WTC11 (cell line): ENCODE measurements around the gene B4GALT2. TPM values are rescaled to one million over a fixed set of nuclear protein-coding genes. Genes with fewer than 3 reads are reported as not detected.

ENCODE experiments used
- ATAC-seq: fragments of 200-7000 bp; cut with Tn5 transposase; 2 replicates; pipeline ENCODE4 v1.10.0; 2021; ENCODE audit warnings: mild to moderate bottlenecking, moderate library complexity
- CTCF ChIA-PET: fragments of 300-600 bp; sonication (Branson Sonifier 250); formaldehyde crosslinking; loops from one replicate; lab custom pipeline; 2021; ENCODE audit warnings: antibody characterized with exemption; lab: Charles Lee
- POLR2A ChIA-PET: fragments of 350-600 bp; sonication (Branson Sonifier 250); formaldehyde crosslinking; loops from one replicate; lab custom pipeline; 2021; ENCODE audit warnings: antibody characterized with exemption; lab: Charles Lee
- DNase-seq: peaks from one replicate; pipeline ENCODE4 v3.0.0; 2021; ENCODE audit warnings: low spot score
- H3K27ac Mint-ChIP-seq: 2 replicates; pipeline ENCODE4 v1.8.0; 2021; ENCODE audit warnings: mixed read lengths
- H3K27me3 Mint-ChIP-seq: 2 replicates; pipeline ENCODE4 v1.8.0; 2021; ENCODE audit warnings: low read depth, mild to moderate bottlenecking, moderate library complexity, mixed read lengths
- H3K36me3 Mint-ChIP-seq: 2 replicates; pipeline ENCODE4 v1.8.0; 2021; ENCODE audit warnings: mixed read lengths
- H3K4me1 Mint-ChIP-seq: 2 replicates; pipeline ENCODE4 v1.8.0; 2022; ENCODE audit warnings: mixed read lengths
- H3K4me3 Mint-ChIP-seq: 2 replicates; pipeline ENCODE4 v1.8.0; 2021; ENCODE audit warnings: mild to moderate bottlenecking, moderate library complexity, mixed read lengths
- H3K9me3 Mint-ChIP-seq: 2 replicates; pipeline ENCODE4 v1.8.0; 2021; ENCODE audit warnings: mixed read lengths
- ATF3 ChIP-seq: sonication (generic); formaldehyde crosslinking; conservative IDR thresholded peaks from 2 replicates; pipeline ENCODE4 v1.8.1; 2022; ENCODE audit warnings: mild to moderate bottlenecking, missing genetic modification reagents
- CBFB ChIP-seq: sonication (generic); formaldehyde crosslinking; IDR thresholded peaks from 2 replicates; pipeline ENCODE4 v1.8.1; 2022; ENCODE audit warnings: mild to moderate bottlenecking, low read depth, missing genetic modification reagents
- CREB1 ChIP-seq: sonication (generic); formaldehyde crosslinking; IDR thresholded peaks from 2 replicates; pipeline ENCODE4 v1.8.0; 2023; ENCODE audit warnings: mild to moderate bottlenecking, missing genetic modification reagents
- CREM ChIP-seq: sonication (generic); formaldehyde crosslinking; IDR thresholded peaks from 2 replicates; pipeline ENCODE4 v1.8.1; 2022; ENCODE audit warnings: mild to moderate bottlenecking, missing genetic modification reagents, moderate library complexity
- ELF4 ChIP-seq: sonication (generic); formaldehyde crosslinking; IDR thresholded peaks from 2 replicates; pipeline ENCODE4 v1.8.1; 2022; ENCODE audit warnings: low read depth, mild to moderate bottlenecking, moderate library complexity, missing genetic modification reagents
- FOXP1 ChIP-seq: sonication (generic); formaldehyde crosslinking; IDR thresholded peaks from 2 replicates; pipeline ENCODE4 v1.8.0; 2022; ENCODE audit warnings: missing genetic modification reagents, mild to moderate bottlenecking, moderate library complexity, borderline replicate concordance
- GRHL2 ChIP-seq: fragments of 250-450 bp; sonication (Bioruptor Pico); IDR thresholded peaks from 2 replicates; pipeline ENCODE4 v1.8.0; 2022; ENCODE audit warnings: mild to moderate bottlenecking, moderate library complexity; ENCODE audit not compliant: insufficient replicate concordance, severe bottlenecking
- JAZF1 ChIP-seq: fragments of 250-450 bp; sonication (Bioruptor Pico); IDR thresholded peaks from 2 replicates; pipeline ENCODE4 v1.9.0; 2021; ENCODE audit warnings: moderate library complexity, mild to moderate bottlenecking, inconsistent platforms
- NFATC4 ChIP-seq: fragments of 250-450 bp; sonication (Bioruptor Pico); IDR thresholded peaks from 2 replicates; pipeline ENCODE4 v1.9.0; 2021; ENCODE audit warnings: mild to moderate bottlenecking
- RORB ChIP-seq: fragments of 250-450 bp; sonication (Bioruptor Pico); IDR thresholded peaks from 2 replicates; pipeline ENCODE4 v1.9.0; 2021; ENCODE audit warnings: mild to moderate bottlenecking
- TEAD4 ChIP-seq: sonication (generic); formaldehyde crosslinking; IDR thresholded peaks from 2 replicates; pipeline ENCODE4 v1.8.0; 2022; ENCODE audit warnings: mild to moderate bottlenecking, missing genetic modification reagents
- ZNF232 ChIP-seq: sonication (generic); formaldehyde crosslinking; IDR thresholded peaks from 2 replicates; pipeline ENCODE4 v1.8.0; 2022; ENCODE audit warnings: mild to moderate bottlenecking, missing genetic modification reagents
- ZNF317 ChIP-seq: sonication (generic); formaldehyde crosslinking; IDR thresholded peaks from 2 replicates; pipeline ENCODE4 v1.8.1; 2023; ENCODE audit warnings: low read depth, mild to moderate bottlenecking, moderate library complexity, missing genetic modification reagents, borderline replicate concordance
- total RNA-seq: library from RNA; stranded (reverse); gene quantifications from 3 replicates; pipeline ENCODE4 v1.2.3, GENCODE V29; 2021
- TF ChIP-seq, protein P1 (sequence below): fragments of 250-450 bp; sonication (Bioruptor Pico); IDR thresholded peaks from 2 replicates; pipeline ENCODE4 v1.8.0; 2021; ENCODE audit warnings: mild to moderate bottlenecking
- TF ChIP-seq, protein P2 (sequence below): fragments of 250-450 bp; sonication (Bioruptor Pico); IDR thresholded peaks from 2 replicates; pipeline ENCODE4 v1.9.0; 2021; ENCODE audit warnings: mild to moderate bottlenecking, borderline replicate concordance
- TF ChIP-seq, protein P3 (sequence below): sonication (generic); formaldehyde crosslinking; IDR thresholded peaks from 2 replicates; pipeline ENCODE4 v1.8.1; 2023; ENCODE audit warnings: mild to moderate bottlenecking, missing genetic modification reagents, moderate library complexity
- TF ChIP-seq, protein P4 (sequence below): sonication (generic); formaldehyde crosslinking; IDR thresholded peaks from 2 replicates; pipeline ENCODE4 v1.8.1; 2022; ENCODE audit warnings: low read depth, missing genetic modification reagents, borderline replicate concordance

Gene B4GALT2
- total RNA-seq, 1 experiment from 2014 or later, result 66.7 TPM

- ChIA-PET CTCF (interaction anchor here (0.8 to 2.8 kb wide), 4 partner anchors 19 to 301 kb away, joined by 3 to 46 read pairs (median 12); partner anchors contain the start of gene ARTN), POLR2A (interaction anchor here (1.0 to 1.4 kb wide), 3 partner anchors 20 to 38 kb away, joined by 3 to 4 read pairs (median 4); no protein-coding TSS in a partner anchor)
- TF ChIP-seq ZNF232 (CRISPR knock-in tag), result no peak
- TF ChIP-seq RORB (CRISPR knock-in tag), result no peak
- TF ChIP-seq, protein P1, sequence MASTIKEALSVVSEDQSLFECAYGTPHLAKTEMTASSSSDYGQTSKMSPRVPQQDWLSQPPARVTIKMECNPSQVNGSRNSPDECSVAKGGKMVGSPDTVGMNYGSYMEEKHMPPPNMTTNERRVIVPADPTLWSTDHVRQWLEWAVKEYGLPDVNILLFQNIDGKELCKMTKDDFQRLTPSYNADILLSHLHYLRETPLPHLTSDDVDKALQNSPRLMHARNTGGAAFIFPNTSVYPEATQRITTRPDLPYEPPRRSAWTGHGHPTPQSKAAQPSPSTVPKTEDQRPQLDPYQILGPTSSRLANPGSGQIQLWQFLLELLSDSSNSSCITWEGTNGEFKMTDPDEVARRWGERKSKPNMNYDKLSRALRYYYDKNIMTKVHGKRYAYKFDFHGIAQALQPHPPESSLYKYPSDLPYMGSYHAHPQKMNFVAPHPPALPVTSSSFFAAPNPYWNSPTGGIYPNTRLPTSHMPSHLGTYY, result no peak
- no peak for TF ChIP-seq CREB1
- TF ChIP-seq, protein P2, sequence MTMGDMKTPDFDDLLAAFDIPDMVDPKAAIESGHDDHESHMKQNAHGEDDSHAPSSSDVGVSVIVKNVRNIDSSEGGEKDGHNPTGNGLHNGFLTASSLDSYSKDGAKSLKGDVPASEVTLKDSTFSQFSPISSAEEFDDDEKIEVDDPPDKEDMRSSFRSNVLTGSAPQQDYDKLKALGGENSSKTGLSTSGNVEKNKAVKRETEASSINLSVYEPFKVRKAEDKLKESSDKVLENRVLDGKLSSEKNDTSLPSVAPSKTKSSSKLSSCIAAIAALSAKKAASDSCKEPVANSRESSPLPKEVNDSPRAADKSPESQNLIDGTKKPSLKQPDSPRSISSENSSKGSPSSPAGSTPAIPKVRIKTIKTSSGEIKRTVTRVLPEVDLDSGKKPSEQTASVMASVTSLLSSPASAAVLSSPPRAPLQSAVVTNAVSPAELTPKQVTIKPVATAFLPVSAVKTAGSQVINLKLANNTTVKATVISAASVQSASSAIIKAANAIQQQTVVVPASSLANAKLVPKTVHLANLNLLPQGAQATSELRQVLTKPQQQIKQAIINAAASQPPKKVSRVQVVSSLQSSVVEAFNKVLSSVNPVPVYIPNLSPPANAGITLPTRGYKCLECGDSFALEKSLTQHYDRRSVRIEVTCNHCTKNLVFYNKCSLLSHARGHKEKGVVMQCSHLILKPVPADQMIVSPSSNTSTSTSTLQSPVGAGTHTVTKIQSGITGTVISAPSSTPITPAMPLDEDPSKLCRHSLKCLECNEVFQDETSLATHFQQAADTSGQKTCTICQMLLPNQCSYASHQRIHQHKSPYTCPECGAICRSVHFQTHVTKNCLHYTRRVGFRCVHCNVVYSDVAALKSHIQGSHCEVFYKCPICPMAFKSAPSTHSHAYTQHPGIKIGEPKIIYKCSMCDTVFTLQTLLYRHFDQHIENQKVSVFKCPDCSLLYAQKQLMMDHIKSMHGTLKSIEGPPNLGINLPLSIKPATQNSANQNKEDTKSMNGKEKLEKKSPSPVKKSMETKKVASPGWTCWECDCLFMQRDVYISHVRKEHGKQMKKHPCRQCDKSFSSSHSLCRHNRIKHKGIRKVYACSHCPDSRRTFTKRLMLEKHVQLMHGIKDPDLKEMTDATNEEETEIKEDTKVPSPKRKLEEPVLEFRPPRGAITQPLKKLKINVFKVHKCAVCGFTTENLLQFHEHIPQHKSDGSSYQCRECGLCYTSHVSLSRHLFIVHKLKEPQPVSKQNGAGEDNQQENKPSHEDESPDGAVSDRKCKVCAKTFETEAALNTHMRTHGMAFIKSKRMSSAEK (CRISPR knock-in tag), result no peak
- TF ChIP-seq JAZF1 (CRISPR knock-in tag), result no peak
- no peak for TF ChIP-seq ATF3
- TF ChIP-seq ZNF317, result no peak
- no peak for TF ChIP-seq FOXP1
- TF ChIP-seq, protein P3, sequence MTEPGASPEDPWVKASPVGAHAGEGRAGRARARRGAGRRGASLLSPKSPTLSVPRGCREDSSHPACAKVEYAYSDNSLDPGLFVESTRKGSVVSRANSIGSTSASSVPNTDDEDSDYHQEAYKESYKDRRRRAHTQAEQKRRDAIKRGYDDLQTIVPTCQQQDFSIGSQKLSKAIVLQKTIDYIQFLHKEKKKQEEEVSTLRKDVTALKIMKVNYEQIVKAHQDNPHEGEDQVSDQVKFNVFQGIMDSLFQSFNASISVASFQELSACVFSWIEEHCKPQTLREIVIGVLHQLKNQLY (CRISPR knock-in tag), result no peak
- TF ChIP-seq ELF4 (CRISPR knock-in tag), result no peak
- ATAC-seq (no peak), DNase-seq (no peak)
- peaks cover 13% of the 10 kb centered on the region; the same call in 1 of the 2 replicates for H3K36me3 Mint-ChIP-seq
- H3K4me1 Mint-ChIP-seq, result peaks cover 12% of the 10 kb centered on the region
- no peak overlapping the region for H3K27ac Mint-ChIP-seq
- no peaks in the 10 kb centered on the region for H3K27me3 Mint-ChIP-seq
- H3K4me3 Mint-ChIP-seq, result no peak overlapping the region
- no peaks in the 10 kb centered on the region for H3K9me3 Mint-ChIP-seq
Measured at GRCh38 chr1:43954036-43954435, 25.0 kb upstream of the B4GALT2 start.

DNA sequence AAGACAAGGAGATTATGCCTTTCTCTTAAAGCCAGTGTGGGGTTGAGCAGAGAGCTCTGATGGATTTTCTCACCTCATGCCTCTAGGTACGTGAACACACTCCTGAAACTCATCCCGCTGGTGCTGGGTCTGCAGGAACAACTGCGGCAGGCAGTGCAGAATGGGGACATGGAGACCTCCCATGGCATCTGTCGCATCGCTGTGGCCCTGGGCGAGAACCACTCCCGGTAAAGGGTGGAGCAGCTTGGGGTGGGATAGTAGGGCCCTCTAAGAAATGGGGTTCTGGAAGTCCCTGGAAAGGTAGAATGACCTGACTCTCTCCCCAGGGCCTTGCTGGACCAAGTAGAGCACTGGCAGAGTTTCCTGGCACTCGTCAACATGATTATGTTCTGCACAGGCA lies 22.8 kb upstream of the B4GALT2 start:
- Mint-ChIP-seq H3K4me3 (no peak overlapping the region), H3K9me3 (no peaks in the 10 kb centered on the region), H3K36me3 (peaks cover 8% of the 10 kb centered on the region; the same call in 1 of the 2 replicates), H3K27ac (no peak overlapping the region), H3K4me1 (peaks cover 12% of the 10 kb centered on the region), H3K27me3 (no peaks in the 10 kb centered on the region)
- ChIA-PET POLR2A (no interaction called here), CTCF (no interaction called here)
- TF ChIP-seq CBFB (no peak), GRHL2 (no peak)
- DNase-seq (no peak), ATAC-seq (no peak)

DNA sequence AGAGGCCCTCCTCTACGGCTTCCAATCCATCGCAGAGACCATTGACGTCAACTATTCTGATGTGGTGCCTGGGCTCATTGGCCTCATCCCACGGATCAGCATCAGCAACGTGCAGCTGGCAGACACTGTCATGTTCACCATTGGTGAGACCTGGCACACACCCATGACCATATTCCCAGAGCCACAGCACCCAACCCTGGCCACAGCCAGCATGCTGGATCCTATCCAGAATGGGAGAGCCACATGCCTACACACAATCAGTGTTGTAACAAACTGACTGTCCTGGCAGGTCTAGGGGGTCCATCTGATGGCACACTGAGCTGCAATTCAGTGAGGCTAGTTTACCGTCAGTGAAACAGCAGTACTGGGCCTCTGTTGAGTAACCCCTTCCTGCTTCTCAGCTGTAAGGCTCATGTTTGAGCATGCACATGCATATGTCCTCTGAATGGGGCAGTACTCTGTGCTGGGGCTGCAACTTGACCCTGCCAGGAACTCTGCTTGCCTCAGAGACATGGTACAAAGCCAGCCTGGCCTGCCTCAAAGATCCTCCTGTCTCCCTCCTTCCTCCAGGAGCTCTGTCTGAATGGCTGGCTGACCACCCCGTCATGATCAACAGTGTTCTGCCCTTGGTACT lies 21.5 kb upstream of the B4GALT2 start:
- Mint-ChIP-seq H3K27ac (no peak overlapping the region), H3K27me3 (no peaks in the 10 kb centered on the region), H3K9me3 (no peaks in the 10 kb centered on the region), H3K36me3 (peaks cover 8% of the 10 kb centered on the region; the same call in 1 of the 2 replicates), H3K4me1 (peaks cover 12% of the 10 kb centered on the region), H3K4me3 (no peak overlapping the region)
- TF ChIP-seq CREM (CRISPR knock-in tag) (no peak), NFATC4 (no peak), TEAD4 (CRISPR knock-in tag) (no peak), FOXP1 (no peak)
- TF ChIP-seq, protein P4, sequence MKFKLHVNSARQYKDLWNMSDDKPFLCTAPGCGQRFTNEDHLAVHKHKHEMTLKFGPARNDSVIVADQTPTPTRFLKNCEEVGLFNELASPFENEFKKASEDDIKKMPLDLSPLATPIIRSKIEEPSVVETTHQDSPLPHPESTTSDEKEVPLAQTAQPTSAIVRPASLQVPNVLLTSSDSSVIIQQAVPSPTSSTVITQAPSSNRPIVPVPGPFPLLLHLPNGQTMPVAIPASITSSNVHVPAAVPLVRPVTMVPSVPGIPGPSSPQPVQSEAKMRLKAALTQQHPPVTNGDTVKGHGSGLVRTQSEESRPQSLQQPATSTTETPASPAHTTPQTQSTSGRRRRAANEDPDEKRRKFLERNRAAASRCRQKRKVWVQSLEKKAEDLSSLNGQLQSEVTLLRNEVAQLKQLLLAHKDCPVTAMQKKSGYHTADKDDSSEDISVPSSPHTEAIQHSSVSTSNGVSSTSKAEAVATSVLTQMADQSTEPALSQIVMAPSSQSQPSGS, result no peak
- ChIA-PET CTCF (interaction anchor here (1.3 to 1.6 kb wide), 3 partner anchors 10 to 23 kb away, joined by 3 read pairs; no protein-coding TSS in a partner anchor), POLR2A (no interaction called here)
- ATAC-seq, result no peak
- no peak for DNase-seq
